NCI-H2081 (cell line): ENCODE measurements around the gene TRIM73.
"Not testable (repeated sequence)": the region's sequence is repeated elsewhere in the genome, so short reads cannot be mapped to it uniquely, and the experiment has no call there.

Experiments
- DNase-seq, 2 experiments: peaks; one replicate each; lab custom pipeline; 2025; lab: John Stamatoyannopoulos, UW

Gene TRIM73

DNA sequence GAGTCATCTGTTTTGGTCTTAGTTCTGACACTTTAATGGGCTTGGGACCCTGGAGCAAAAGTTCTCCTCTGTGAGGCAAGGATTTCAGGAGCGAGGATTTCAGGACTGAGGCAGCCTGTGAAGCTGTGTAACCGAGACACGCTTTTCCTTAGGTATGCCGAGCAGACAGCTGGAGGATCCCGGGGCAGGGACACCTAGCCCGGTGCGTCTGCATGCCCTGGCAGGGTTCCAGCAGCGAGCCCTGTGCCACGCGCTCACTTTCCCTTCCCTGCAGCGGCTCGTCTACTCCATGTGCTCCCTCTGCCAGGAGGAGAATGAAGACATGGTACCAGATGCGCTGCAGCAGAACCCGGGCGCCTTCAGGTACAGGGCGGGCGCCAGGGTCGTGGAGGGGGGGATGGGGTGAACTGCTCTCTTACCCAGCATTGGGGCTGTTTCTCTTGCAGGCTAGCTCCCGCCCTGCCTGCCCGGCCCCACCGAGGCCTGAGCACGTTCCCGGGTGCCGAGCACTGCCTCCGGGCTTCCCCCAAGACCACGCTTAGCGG, 20.5 kb downstream of the TRIM73 start:
- not testable (repeated sequence) for DNase-seq

GRCh38 chr7:75416787-75417186, 21.4 kb downstream of the TRIM73 start:
- DNase-seq = not testable (repeated sequence)

DNA sequence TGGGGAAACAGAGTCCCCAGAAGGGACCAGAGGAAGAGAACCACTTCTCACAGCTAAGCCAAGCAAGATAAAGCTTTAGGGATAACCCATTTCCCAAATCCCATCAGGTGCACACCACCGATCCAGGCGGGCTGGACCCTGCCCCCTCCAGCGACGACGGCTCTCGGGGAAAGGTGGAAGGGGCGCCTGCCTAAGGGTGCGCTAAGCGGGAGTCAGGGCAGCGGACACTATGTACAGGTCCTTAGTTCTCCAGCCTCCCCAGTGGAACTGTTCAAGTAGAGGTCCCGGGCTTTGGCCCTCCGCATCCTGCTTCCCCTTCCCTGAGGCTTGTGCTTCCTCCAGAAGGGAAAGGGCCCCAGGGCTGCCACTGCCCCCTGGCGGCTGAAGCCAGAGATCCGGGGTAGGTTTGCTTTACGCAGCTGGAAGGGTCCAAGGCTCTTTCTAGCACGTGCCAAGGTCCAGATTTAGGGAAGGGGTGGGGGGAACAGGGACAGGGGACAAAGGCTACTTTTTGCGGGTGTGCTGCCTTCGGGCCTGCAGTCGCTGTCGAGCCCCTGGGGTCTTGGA, 22.9 kb downstream of the TRIM73 start:
- DNase-seq = not testable (repeated sequence)

DNA sequence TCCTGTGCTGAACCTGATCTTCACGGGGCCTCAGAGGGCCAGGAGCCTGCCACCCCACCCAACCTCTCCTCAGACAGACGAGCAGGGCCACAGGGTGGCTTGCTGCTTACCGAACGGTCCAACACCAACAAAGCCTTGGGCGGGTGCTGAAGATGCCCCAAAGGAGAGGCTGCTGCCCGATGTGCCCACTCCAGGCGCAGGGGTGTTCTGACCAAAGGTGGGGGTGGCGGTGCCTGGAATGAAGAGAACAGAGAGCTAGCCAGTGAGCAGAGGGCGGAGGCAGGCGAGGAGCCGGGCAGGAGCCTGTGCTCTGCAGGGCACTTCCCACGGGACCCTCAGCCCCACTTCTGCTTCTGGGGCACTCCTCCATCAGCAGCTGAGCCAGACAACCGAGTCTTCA, 23.8 kb downstream of the TRIM73 start:
- DNase-seq = not testable (repeated sequence)

GRCh38 chr7:75419693-75420092, 24.3 kb downstream of the TRIM73 start:
- DNase-seq = not testable (repeated sequence)

DNA sequence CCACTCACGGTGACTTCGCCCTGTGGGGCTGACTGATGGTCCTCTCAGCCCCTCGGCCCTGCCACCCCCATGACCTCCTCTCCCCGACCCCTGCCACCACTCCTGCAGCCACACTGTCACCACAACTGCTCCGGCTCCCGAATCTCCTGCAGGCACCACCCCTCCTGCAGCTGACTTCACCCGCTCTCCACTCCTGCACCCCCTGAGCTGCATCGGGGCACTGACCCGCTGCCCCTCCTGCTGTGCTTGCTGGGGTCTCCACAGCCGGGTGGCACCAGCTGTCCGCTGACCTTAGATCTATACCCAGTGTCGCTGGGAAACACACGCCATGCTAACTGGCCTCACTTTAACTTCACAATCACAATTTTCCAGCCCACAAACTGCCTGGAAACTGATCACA, 24.7 kb downstream of the TRIM73 start:
- DNase-seq = not testable (repeated sequence)

- not testable (repeated sequence) for DNase-seq
These were observed 26.6 kb downstream of the TRIM73 start for GRCh38 chr7:75421798-75422710.

- not testable (repeated sequence) for DNase-seq
These were observed 28.1 kb downstream of the TRIM73 start for GRCh38 chr7:75423481-75423880.

DNA sequence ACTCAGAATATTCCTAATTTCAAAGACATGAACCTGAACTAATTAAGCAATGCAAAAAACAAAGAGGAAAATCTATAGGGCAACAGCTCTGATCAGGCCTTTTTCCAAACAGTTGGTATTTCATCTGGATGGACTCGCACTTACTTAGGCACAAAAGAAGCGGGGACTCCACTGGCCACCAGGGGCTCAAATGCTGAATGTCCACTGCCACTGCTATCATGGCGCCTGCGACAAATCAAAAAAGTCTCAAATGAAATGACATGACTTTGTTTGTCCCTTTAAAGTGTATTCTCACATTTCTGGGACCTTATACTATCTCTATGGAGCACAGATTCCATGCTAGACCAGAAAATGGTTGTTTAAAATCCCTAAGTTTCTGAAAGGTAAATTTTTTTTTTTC, 43.6 kb downstream of the TRIM73 start:
- not testable (repeated sequence) for DNase-seq

DNA sequence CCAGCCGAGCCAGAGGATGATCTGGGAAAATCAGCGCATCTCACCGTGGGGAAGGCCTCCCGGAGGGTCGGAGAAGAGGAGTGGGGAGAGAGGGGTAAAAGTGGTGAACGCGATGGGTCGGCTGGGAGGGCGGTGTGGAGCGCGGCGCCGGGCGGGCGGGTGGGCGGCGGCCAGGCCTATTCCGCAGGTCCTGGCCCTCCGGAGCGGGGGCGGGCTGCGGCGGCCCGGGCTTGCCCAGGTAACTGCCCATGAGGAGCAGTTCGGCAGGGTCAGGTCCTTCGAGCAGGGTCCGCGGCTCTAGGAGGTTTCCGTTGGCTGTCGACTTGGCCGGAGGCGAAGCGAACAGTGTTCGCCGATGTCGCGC, 46.7 kb downstream of the TRIM73 start:
- DNase-seq = not testable (repeated sequence)

GRCh38 chr7:75442465-75443111, 47.2 kb downstream of the TRIM73 start:
- DNase-seq = peak in 1 of 2 experiments; percentile 18

DNA sequence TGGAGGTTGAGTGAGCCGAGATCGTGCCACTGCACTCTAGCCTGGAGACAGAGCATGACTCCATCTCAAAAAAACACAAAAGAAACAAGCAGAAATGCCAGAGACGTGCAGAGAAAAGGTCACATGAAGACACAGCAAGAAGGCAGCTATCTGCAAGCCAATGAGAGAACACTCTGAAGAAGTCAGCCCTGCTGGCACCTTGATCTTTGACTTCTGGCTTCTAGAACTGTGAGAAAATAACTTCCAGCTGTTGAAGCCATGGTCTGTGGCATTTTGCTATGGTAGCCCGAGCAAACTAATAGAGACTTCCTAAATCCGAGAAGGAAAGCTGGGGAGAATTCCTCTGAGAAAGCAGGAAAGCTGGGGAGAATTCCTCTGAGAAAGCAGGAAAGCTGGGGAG, 54.5 kb downstream of the TRIM73 start:
- not testable (repeated sequence) for DNase-seq

GRCh38 chr7:75452494-75452955, 57.1 kb downstream of the TRIM73 start:
- not testable (repeated sequence) for DNase-seq
